Stimulated activated naive CD8-positive, alpha-beta T cell treated with anti-CD3 and anti-CD28 coated beads, Interleukin-15, Interleukin-2, amounts not matched to agents 100 ng/mL and 50 ng/mL, for 24 hours (primary cell): ENCODE results near the gene RBM23.
A peak's percentile ranks its signal among the peaks of the same experiment; 100 is the strongest.

Source experiments
- H3K27ac Mint-ChIP-seq: one replicate; pipeline ENCODE4 v1.8.0; 2021; ENCODE audit warnings: mild to moderate bottlenecking, mixed read lengths
- H3K27me3 Mint-ChIP-seq: one replicate; pipeline ENCODE4 v1.8.0; 2021; ENCODE audit warnings: mixed read lengths
- H3K36me3 Mint-ChIP-seq: one replicate; pipeline ENCODE4 v1.8.0; 2021; ENCODE audit warnings: low read depth, mixed read lengths
- H3K4me1 Mint-ChIP-seq: one replicate; pipeline ENCODE4 v1.8.0; 2021; ENCODE audit warnings: low read depth, mixed read lengths
- H3K4me3 Mint-ChIP-seq: one replicate; pipeline ENCODE4 v1.8.0; 2021; ENCODE audit warnings: mild to moderate bottlenecking, mixed read lengths
- H3K9me3 Mint-ChIP-seq: one replicate; pipeline ENCODE4 v1.8.0; 2021; ENCODE audit warnings: mixed read lengths

The RBM23 gene

DNA sequence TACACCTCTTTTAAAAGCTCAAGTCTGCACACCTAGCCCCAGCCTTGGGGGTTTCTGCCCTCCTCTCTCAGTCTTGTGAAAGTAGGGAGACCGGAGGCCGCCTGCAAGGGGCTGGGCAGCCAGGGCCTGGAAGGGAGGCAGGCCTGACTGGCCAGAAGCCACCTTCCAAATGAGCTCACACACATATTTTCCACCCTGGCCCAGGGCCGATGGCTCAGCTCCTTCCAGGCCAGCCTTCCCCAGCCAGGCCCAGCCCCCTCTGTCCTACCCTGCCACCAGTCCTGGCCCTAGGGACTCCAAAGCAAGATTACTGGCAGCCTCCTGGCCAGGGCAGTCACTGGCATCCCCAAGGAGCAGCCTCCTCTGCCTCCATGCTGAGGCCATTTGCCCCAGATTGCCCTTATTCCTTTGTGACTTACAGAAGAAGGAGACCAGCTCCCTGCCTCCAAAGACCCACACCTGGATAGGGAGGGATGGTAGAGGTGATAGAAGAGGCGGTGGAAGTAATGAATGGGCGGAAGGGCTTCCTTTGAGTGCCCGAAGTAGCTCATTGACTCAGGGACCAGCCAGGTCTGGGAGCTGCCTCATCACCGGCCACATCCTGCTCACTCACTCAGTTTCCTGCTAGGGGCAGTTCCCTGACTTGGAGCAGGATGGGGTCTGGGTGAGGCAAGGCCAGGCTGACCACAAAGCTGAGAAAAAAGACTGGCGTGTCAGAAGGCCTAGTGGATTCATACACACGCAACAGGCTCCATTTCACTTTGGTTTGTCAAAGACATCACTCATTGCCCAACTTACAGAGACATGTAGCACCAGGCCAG, 67.8 kb downstream of the RBM23 start:
- Mint-ChIP-seq H3K27me3 (peaks cover 8% of the 10 kb centered on the region), H3K36me3 (peaks cover under 1% of the 10 kb centered on the region), H3K4me3 (no peak overlapping the region), H3K4me1 (peaks cover 19% of the 10 kb centered on the region), H3K27ac (peak overlapping the region; percentile 26), H3K9me3 (no peaks in the 10 kb centered on the region)

DNA sequence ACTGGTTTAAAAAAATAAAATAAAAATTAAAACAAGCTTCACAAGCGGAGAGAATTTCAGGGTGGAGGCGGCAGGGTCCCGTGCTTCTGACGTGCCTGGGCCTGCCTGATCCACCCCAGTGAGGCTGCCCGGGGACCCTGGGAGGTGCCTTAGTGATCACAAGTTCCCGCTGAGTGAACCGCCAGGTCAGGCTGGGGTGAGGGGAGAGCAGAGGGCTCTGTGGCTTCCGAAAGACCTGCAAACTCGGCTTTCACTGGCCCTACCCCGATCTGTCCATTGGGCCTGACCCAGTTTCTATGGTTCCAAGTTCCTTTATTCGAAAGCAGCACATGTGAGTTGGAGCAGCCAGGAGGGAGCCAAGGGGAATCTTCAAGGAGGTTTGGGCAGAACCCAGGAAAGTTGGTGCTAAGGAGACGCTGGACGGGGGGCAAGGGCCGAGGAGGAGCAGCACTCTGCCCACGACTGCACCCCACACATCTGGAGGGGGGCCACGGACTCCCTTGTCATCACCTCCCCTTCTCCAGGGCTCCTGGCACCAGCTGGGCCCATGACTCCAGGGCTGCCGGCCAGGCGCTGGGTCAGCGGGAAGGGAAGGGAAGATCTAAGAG, 69.6 kb downstream of the RBM23 start:
- Mint-ChIP-seq H3K4me1 (peaks cover 14% of the 10 kb centered on the region), H3K9me3 (no peaks in the 10 kb centered on the region), H3K36me3 (no peaks in the 10 kb centered on the region), H3K27ac (no peak overlapping the region), H3K4me3 (no peak overlapping the region), H3K27me3 (peaks cover 2% of the 10 kb centered on the region)

DNA sequence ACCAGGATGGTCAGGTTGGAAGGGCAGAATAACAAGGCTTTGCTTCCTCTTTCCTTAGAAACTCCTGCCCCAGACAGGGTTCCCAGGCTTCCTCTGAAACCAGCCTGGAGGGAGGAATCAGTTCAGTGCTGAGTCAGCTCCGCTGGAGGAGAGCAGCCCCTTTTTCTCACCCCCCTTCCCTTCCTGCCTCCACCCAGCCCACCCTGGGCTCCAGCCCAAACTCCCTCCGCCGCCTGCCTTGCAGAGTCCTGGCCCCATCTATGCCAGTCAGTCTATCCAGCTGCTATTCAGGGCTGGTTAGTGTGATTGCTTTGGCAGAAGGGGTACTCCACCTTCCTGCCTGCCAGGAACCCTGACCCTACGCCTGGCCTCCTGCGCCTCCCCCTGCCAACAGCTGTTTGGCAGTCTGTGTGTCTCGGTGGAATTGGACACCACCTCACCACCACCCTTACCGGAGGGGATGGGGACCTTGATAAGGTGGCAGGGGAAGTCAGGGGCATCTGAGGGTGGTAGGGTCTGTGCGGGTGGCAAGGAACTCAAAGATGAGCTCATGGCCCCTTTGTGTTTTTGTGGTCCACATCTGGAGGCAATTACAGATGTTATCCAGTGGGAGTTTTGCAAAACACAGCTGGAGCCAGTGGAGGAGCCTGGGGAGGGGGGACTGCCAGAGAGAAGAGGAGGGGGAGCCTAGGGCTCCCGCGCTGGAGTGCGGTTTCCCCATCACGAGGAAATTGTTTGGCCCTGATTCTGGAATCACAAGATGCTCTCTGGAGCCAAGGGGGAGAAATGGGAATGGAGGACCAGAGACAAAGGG, 70.4 kb downstream of the RBM23 start:
- peaks cover 14% of the 10 kb centered on the region for H3K4me1 Mint-ChIP-seq
- no peaks in the 10 kb centered on the region for H3K36me3 Mint-ChIP-seq
- H3K4me3 Mint-ChIP-seq, result no peak overlapping the region
- peak overlapping the region; percentile 49 for H3K27ac Mint-ChIP-seq
- no peaks in the 10 kb centered on the region for H3K9me3 Mint-ChIP-seq
- H3K27me3 Mint-ChIP-seq, result peaks cover 2% of the 10 kb centered on the region

DNA sequence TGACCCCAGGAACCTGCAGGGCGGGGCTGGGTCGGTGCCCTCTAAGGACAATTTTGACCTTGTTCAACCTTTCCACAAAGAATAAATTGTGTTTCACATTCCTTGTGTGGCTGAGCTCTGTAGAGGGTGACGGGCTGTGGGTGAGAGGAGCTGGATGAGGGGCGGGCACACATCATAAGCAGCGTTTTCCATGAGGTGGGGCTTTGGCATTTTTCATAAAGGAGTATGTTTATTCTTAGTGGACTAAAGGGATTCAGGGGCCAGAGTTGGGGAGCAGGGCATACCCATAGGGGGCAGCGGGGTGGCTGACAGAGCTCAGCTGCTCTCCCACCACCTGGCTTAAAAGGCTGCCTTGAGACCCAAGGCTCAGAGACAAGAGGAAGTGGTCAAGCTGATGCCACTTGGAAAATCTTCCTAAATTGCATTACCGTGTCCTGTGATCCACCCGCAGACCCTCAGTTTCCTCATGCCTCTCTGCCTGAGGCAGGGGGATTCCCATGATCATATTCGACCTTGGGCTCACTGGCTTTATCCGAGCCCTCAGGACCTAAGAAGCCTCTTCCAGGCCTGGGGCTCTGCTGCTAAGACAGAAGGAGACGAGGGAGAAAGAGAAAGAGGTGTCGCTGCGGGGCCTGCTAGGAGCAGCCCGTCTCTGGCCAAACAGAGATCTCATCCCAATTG, 71.1 kb downstream of the RBM23 start:
- no peak overlapping the region for H3K4me3 Mint-ChIP-seq
- H3K4me1 Mint-ChIP-seq, result peaks cover 9% of the 10 kb centered on the region
- H3K36me3 Mint-ChIP-seq, result no peaks in the 10 kb centered on the region
- H3K9me3 Mint-ChIP-seq, result no peaks in the 10 kb centered on the region
- peak overlapping the region; percentile 49 for H3K27ac Mint-ChIP-seq
- peaks cover 2% of the 10 kb centered on the region for H3K27me3 Mint-ChIP-seq

DNA sequence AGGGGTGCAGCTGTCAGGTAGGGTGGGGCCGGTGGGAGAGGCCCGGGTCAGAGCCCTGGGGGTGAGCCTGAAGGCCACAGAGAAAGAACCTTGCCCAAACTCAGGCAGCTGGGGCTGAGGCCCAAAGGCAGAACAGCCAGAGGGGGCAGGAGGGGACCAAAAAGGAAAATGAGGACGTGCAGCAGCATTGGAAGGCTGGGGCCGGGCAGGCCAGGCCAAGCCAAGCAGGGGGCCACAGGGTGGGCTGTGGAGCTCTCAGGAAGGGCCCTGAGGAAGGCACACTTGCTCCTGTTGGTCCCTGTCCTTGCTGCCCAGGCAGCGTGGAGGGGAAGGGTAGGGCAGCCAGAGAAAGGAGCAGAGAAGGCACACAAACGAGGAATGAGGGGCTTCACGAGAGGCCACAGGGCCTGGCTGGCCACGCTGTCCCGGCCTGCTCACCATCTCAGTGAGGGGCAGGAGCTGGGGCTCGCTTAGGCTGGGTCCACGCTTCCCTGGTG, 72.1 kb downstream of the RBM23 start:
- no peaks in the 10 kb centered on the region for H3K36me3 Mint-ChIP-seq
- H3K4me3 Mint-ChIP-seq, result no peak overlapping the region
- H3K27me3 Mint-ChIP-seq, result peaks cover 2% of the 10 kb centered on the region
- H3K4me1 Mint-ChIP-seq, result peaks cover 7% of the 10 kb centered on the region
- H3K9me3 Mint-ChIP-seq, result no peaks in the 10 kb centered on the region
- no peak overlapping the region for H3K27ac Mint-ChIP-seq

DNA sequence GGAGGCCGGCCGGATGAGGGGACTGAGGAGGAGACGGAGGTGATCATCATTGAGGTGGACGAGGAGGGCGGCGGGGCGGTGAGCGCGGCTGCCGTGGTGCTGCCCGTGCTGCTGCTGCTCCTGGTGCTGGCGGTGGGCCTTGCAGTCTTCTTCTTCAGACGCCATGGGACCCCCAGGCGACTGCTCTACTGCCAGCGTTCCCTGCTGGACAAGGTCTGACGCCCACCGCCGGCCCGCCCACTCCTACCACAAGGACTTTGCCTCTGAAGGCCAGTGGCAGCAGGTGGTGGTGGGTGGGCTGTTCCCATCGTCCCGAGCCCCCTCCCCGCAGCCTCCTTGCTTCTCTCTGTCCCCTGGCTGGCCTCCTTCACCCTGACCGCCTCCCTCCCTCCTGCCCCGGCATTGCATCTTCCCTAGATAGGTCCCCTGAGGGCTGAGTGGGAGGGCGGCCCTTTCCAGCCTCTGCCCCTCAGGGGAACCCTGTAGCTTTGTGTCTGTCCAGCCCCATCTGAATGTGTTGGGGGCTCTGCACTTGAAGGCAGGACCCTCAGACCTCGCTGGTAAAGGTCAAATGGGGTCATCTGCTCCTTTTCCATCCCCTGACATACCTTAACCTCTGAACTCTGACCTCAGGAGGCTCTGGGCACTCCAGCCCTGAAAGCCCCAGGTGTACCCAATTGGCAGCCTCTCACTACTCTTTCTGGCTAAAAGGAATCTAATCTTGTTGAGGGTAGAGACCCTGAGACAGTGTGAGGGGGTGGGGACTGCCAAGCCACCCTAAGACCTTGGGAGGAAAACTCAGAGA, 72.9 kb downstream of the RBM23 start:
- Mint-ChIP-seq H3K36me3 (no peaks in the 10 kb centered on the region), H3K27me3 (peaks cover 2% of the 10 kb centered on the region), H3K4me3 (no peak overlapping the region), H3K4me1 (peaks cover under 1% of the 10 kb centered on the region), H3K27ac (no peak overlapping the region), H3K9me3 (no peaks in the 10 kb centered on the region)

DNA sequence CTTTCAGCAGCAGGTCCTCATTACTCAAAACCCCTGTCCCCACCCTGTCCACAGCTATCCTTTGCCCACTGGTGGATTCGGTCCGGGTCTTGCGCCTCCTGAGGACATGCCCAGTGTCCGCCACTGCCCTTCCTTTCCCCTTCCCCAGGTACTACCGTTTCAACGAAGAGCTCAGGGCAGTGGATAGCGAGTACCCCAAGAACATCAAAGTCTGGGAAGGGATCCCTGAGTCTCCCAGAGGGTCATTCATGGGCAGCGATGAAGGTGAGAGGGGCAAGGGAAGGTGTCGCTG, 73.9 kb downstream of the RBM23 start:
- no peak overlapping the region for H3K27ac Mint-ChIP-seq
- peaks cover 2% of the 10 kb centered on the region for H3K27me3 Mint-ChIP-seq
- no peaks in the 10 kb centered on the region for H3K36me3 Mint-ChIP-seq
- no peak overlapping the region for H3K4me3 Mint-ChIP-seq
- no peaks in the 10 kb centered on the region for H3K4me1 Mint-ChIP-seq
- no peaks in the 10 kb centered on the region for H3K9me3 Mint-ChIP-seq

DNA sequence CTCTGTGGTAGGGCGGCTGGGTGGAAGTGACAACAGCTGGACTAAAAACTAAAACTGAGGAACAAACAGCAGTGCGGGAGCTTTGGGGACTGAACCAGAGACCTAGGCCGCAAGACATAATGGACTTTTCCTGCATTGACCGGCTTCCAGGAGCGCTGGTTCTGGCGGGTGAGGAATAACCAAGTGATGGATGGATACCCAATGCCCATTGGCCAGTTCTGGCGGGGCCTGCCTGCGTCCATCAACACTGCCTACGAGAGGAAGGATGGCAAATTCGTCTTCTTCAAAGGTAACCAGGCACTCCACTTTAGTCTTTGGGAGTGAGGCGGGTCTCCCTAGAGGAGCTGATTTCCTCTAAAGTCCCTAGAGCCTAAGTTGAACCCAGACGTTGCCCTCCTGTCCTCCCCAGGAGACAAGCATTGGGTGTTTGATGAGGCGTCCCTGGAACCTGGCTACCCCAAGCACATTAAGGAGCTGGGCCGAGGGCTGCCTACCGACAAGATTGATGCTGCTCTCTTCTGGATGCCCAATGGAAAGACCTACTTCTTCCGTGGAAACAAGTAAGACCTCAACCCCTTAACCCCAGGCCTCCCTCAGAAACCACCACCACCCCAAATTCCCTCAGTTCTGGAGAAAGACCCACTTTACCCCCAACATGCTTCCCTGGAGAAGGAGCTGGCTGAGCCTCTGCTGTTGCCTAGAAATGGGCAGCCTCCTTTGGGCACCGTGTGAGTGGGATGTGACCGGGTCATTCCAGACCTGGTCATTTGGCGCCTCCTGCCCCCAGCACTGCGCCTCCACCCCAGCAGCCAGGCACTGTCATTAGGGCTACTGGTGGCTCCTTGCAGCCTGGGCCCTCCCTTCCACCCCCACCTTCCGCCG, 74.5 kb downstream of the RBM23 start:
- H3K4me1 Mint-ChIP-seq, result peaks cover under 1% of the 10 kb centered on the region
- H3K4me3 Mint-ChIP-seq, result no peak overlapping the region
- H3K27me3 Mint-ChIP-seq, result peaks cover 2% of the 10 kb centered on the region
- no peak overlapping the region for H3K27ac Mint-ChIP-seq
- no peaks in the 10 kb centered on the region for H3K9me3 Mint-ChIP-seq
- H3K36me3 Mint-ChIP-seq, result no peaks in the 10 kb centered on the region
